ENCODE data around the gene RNU6-1. TPM values are rescaled to one million over a fixed set of nuclear protein-coding genes. Genes with fewer than 3 reads are reported as not detected.
A peak's percentile ranks its signal among the peaks of the same experiment; 100 is the strongest.

RNU6-1 gene
- total and polyA plus RNA-seq, 2 experiments from 2014 or later = not detected

DNA sequence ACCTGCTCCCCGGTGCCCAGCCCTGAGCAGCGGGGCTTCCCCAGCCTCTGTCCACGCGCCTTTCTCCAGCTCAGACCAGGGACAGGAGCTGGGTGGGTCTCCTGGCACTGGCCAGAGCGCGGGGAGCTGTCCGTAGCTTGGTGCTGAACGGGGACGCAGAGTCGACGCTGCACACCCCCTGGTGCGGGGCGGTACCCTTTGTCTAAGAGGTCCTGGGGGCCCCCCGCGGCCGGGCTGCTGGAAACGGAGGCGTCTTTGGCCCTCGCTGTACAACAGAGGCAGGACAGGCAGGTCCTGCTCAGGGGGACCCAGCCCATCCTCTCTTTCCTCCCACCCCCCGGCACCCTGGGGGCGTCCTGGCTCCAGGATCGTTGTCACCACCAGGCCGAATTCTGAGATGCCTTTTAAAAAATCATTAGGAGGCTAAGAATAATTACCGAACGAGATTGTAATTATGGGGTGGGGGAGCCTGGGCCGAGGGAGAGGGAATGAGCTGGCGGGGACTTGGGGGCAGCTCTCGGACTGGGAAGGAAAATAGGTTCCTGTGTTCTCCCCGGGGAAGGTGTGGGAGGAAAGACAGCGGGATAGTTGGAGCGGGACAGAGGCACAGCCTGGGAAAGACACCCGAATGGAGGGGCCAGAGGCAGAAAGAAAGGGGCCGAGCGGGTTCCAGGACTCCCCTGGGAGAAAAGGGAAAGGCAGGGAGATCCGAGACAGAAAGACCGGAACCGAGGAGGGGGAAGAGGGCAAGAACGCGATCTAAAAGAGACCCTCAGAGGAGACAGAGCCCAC is 18.7 kb downstream of the RNU6-1 start:
- Histone ChIP-seq H3K79me2 (no peaks in the 10 kb centered on the region), H2AFZ (no peak overlapping the region), H3K4me1 (ENCODE audit: insufficient read depth) (peaks cover 10% of the 10 kb centered on the region), H3K9me2 (replicated peaks; ENCODE audit: insufficient read depth) (no peaks in the 10 kb centered on the region), H3K27me3 (peaks cover 88% of the 10 kb centered on the region), H3K4me2 (no peak overlapping the region), H3K27ac (no peak overlapping the region), H3K9me3 (ENCODE audit: low read depth) (no peaks in the 10 kb centered on the region), H4K20me1 (ENCODE audit: insufficient read depth, poor library complexity, severe bottlenecking) (no peaks in the 10 kb centered on the region), H3K4me3 (no peak overlapping the region), H3K36me3 (replicated peaks; ENCODE audit: insufficient read depth, low read depth) (no peaks in the 10 kb centered on the region)
- TF ChIP-seq EZH2 (IDR thresholded peaks at IDR 0.05; ENCODE audit: borderline replicate concordance) (no peak), EZH2phosphoT487 (IDR thresholded peaks at IDR 0.05; ENCODE audit: low read depth, severe bottlenecking, unreplicated experiment) (peak; percentile 42)
- TF ChIP-seq, protein P1, sequence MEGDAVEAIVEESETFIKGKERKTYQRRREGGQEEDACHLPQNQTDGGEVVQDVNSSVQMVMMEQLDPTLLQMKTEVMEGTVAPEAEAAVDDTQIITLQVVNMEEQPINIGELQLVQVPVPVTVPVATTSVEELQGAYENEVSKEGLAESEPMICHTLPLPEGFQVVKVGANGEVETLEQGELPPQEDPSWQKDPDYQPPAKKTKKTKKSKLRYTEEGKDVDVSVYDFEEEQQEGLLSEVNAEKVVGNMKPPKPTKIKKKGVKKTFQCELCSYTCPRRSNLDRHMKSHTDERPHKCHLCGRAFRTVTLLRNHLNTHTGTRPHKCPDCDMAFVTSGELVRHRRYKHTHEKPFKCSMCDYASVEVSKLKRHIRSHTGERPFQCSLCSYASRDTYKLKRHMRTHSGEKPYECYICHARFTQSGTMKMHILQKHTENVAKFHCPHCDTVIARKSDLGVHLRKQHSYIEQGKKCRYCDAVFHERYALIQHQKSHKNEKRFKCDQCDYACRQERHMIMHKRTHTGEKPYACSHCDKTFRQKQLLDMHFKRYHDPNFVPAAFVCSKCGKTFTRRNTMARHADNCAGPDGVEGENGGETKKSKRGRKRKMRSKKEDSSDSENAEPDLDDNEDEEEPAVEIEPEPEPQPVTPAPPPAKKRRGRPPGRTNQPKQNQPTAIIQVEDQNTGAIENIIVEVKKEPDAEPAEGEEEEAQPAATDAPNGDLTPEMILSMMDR (IDR thresholded peaks at IDR 0.05; ENCODE audit: poor library complexity) = no peak
- 4% methylated on average over 32 of the region's 39 CpGs for WGBS (ENCODE audit: low lambda C conversion rate, missing lambda C conversion rate)
- DNase-seq (ENCODE audit: low spot score) = peak; percentile 85

DNA sequence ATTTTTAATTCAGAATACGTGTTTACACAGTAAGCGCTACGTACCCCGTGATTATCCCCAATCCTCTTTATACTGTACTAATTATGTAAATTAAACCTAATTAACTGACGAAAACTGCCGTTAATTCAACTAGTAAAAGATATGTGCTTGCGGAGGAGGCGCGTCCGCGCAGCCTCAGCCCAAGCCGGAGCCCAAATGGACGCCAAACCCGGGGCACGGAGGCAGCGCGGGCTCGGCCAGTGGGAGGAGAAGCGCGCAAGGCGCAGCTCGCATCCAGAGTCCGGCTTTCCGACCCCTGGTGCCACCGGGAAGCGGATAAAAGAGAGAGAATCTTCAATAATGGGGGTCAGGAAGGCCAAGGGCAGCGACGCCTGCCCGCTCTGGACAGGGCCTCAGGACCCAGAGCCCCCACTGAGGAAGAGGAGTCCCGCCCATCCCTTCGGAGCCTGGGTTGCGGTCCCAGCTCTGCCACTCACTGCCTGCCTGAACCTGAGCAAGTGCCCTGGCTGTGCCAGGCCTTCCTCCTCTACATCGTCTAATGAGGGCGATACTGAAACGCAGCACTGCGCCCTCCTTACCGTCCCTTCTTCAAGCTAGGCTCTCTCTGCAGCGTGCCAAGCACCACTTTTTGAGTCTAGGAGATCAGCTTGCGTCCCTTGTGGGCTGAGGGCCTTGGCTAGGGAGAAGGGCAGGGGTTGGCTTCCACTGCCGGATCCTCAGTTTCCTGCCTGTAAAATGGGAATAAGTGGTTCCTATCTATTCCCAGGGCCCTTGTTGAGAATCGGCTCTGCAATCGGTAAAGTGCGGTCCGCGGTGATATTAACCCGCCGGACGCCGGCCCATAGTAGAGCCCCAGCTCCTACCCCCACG is 19.5 kb downstream of the RNU6-1 start:
- Histone ChIP-seq H3K79me2 (no peaks in the 10 kb centered on the region), H3K4me2 (no peak overlapping the region), H3K9me3 (ENCODE audit: low read depth) (no peaks in the 10 kb centered on the region), H4K20me1 (ENCODE audit: insufficient read depth, poor library complexity, severe bottlenecking) (no peaks in the 10 kb centered on the region), H3K27me3 (peaks cover 80% of the 10 kb centered on the region), H3K9me2 (replicated peaks; ENCODE audit: insufficient read depth) (no peaks in the 10 kb centered on the region), H2AFZ (no peak overlapping the region), H3K4me1 (ENCODE audit: insufficient read depth) (peaks cover 5% of the 10 kb centered on the region), H3K4me3 (no peak overlapping the region), H3K36me3 (replicated peaks; ENCODE audit: insufficient read depth, low read depth) (no peaks in the 10 kb centered on the region), H3K27ac (no peak overlapping the region)
- 25% methylated on average over 50 of the region's 50 CpGs for WGBS (ENCODE audit: low lambda C conversion rate, missing lambda C conversion rate)
- no peak for DNase-seq (ENCODE audit: low spot score)
- TF ChIP-seq, protein P1 (IDR thresholded peaks at IDR 0.05; ENCODE audit: poor library complexity) = no peak
- peak; percentile 54 for TF ChIP-seq EZH2 (IDR thresholded peaks at IDR 0.05; ENCODE audit: borderline replicate concordance)

GRCh38 chr15:67819636-67820035 is 20.2 kb downstream of the RNU6-1 start:
- Histone ChIP-seq H3K27ac (no peak overlapping the region), H3K4me3 (no peak overlapping the region), H3K4me2 (no peak overlapping the region), H3K4me1 (ENCODE audit: insufficient read depth) (no peaks in the 10 kb centered on the region), H3K27me3 (peaks cover 74% of the 10 kb centered on the region), H3K36me3 (replicated peaks; ENCODE audit: insufficient read depth, low read depth) (no peaks in the 10 kb centered on the region), H3K79me2 (no peaks in the 10 kb centered on the region), H4K20me1 (ENCODE audit: insufficient read depth, poor library complexity, severe bottlenecking) (no peaks in the 10 kb centered on the region), H2AFZ (no peak overlapping the region), H3K9me3 (ENCODE audit: low read depth) (no peaks in the 10 kb centered on the region), H3K9me2 (replicated peaks; ENCODE audit: insufficient read depth) (no peaks in the 10 kb centered on the region)
- TF ChIP-seq, protein P1 (IDR thresholded peaks at IDR 0.05; ENCODE audit: poor library complexity) = no peak
- TF ChIP-seq EZH2phosphoT487 (IDR thresholded peaks at IDR 0.05; ENCODE audit: low read depth, severe bottlenecking, unreplicated experiment) (no peak), EZH2 (IDR thresholded peaks at IDR 0.05; ENCODE audit: borderline replicate concordance) (no peak)
- DNase-seq (ENCODE audit: low spot score) = no peak
- WGBS (ENCODE audit: low lambda C conversion rate, missing lambda C conversion rate) = 41% methylated on average over 19 of the region's 19 CpGs
